Measurements from ENCODE around the gene SF3B5.

SF3B5 gene

GRCh38 chr6:144066255-144066654, 29.1 kb downstream of the SF3B5 start:
- no peak for DNase-seq
- TF ChIP-seq CTCF (IDR thresholded peaks at IDR 0.05; ENCODE audit: low read depth, low read length): no peak
- Histone ChIP-seq H3K4me3 (ENCODE audit: low read depth, low read length) (no peak overlapping the region), H3K27me3 (ENCODE audit: insufficient read depth, low read depth, severe bottlenecking) (no peaks in the 10 kb centered on the region), H3K27ac (no peak overlapping the region), H3K9me3 (ENCODE audit: severe bottlenecking) (no peaks in the 10 kb centered on the region), H3K36me3 (no peaks in the 10 kb centered on the region)

- TF ChIP-seq CTCF (IDR thresholded peaks at IDR 0.05; ENCODE audit: low read depth, low read length): no peak
- DNase-seq: no peak
- Histone ChIP-seq H3K27me3 (ENCODE audit: insufficient read depth, low read depth, severe bottlenecking) (no peaks in the 10 kb centered on the region), H3K36me3 (no peaks in the 10 kb centered on the region), H3K9me3 (ENCODE audit: severe bottlenecking) (no peaks in the 10 kb centered on the region), H3K27ac (peak overlapping the region; percentile 94), H3K4me3 (ENCODE audit: low read depth, low read length) (peak overlapping the region; percentile 80)
These were observed 30.1 kb downstream of the SF3B5 start for GRCh38 chr6:144065213-144065660.

GRCh38 chr6:144064402-144065212, 30.8 kb downstream of the SF3B5 start:
- peak; percentile 70 for DNase-seq
- H3K36me3 ChIP-seq: no peaks in the 10 kb centered on the region
- peak overlapping the region; percentile 94 for H3K27ac ChIP-seq
- no peak for TF ChIP-seq CTCF (IDR thresholded peaks at IDR 0.05; ENCODE audit: low read depth, low read length)
- H3K4me3 ChIP-seq (ENCODE audit: low read depth, low read length): peak overlapping the region; percentile 80
- no peaks in the 10 kb centered on the region for H3K27me3 ChIP-seq (ENCODE audit: insufficient read depth, low read depth, severe bottlenecking)
- no peaks in the 10 kb centered on the region for H3K9me3 ChIP-seq (ENCODE audit: severe bottlenecking)

- DNase-seq: peak; percentile 93
- H3K9me3 ChIP-seq (ENCODE audit: severe bottlenecking): no peaks in the 10 kb centered on the region
- H3K27me3 ChIP-seq (ENCODE audit: insufficient read depth, low read depth, severe bottlenecking): no peaks in the 10 kb centered on the region
- H3K36me3 ChIP-seq: no peaks in the 10 kb centered on the region
- H3K4me3 ChIP-seq (ENCODE audit: low read depth, low read length): peak overlapping the region; percentile 80
- peak overlapping the region; percentile 94 for H3K27ac ChIP-seq
- TF ChIP-seq CTCF (IDR thresholded peaks at IDR 0.05; ENCODE audit: low read depth, low read length): 0 out of 2 replicates have a peak, but pooled peaks have one; percentile 12
These were observed 31.5 kb downstream of the SF3B5 start for GRCh38 chr6:144063744-144064401.

GRCh38 chr6:144063246-144063743, 32.1 kb downstream of the SF3B5 start:
- no peaks in the 10 kb centered on the region for H3K27me3 ChIP-seq (ENCODE audit: insufficient read depth, low read depth, severe bottlenecking)
- H3K36me3 ChIP-seq: no peaks in the 10 kb centered on the region
- TF ChIP-seq CTCF (IDR thresholded peaks at IDR 0.05; ENCODE audit: low read depth, low read length): no peak
- peak; percentile 77 for DNase-seq
- no peaks in the 10 kb centered on the region for H3K9me3 ChIP-seq (ENCODE audit: severe bottlenecking)
- H3K27ac ChIP-seq: peak overlapping the region; percentile 94
- peak overlapping the region; percentile 80 for H3K4me3 ChIP-seq (ENCODE audit: low read depth, low read length)
